ENCODE data around the gene DCAF5.
A peak's percentile ranks its signal among the peaks of the same experiment; 100 is the strongest.
"Not testable (repeated sequence)": the region's sequence is repeated elsewhere in the genome, so short reads cannot be mapped to it uniquely, and the experiment has no call there.

DCAF5 gene

GRCh38 chr14:69152902-69153151 lies at the start of gene DCAF5:
TSS of gene DCAF5 (minus strand) at chr14:69153119. CDS start at chr14:69152978, 141 bp downstream.
- peak; percentile 66 for DNase-seq

- no peak for DNase-seq
Observed at GRCh38 chr14:69199786-69200185, 46.9 kb upstream of the DCAF5 start.

- no peak for DNase-seq
Observed at GRCh38 chr14:69193721-69194120, 40.8 kb upstream of the DCAF5 start.

- DNase-seq = peak; percentile 62
Observed at GRCh38 chr14:69191340-69192111, 38.6 kb upstream of the DCAF5 start, which contains the start of gene EXD2. TSS of gene EXD2 (plus strand) at chr14:69191498. CDS start at chr14:69209471, 17,973 bp downstream.

- no peak for DNase-seq
Observed at GRCh38 chr14:69190191-69190590, 37.3 kb upstream of the DCAF5 start.

- DNase-seq = no peak
Observed at GRCh38 chr14:69183735-69184134, 30.8 kb upstream of the DCAF5 start.

GRCh38 chr14:69182580-69182979 lies 29.7 kb upstream of the DCAF5 start:
- DNase-seq = not testable (repeated sequence)

GRCh38 chr14:69181491-69181890 lies 28.6 kb upstream of the DCAF5 start:
- no peak for DNase-seq

- no peak for DNase-seq
Observed at GRCh38 chr14:69175130-69175529, 22.2 kb upstream of the DCAF5 start.

- DNase-seq = no peak
Observed at GRCh38 chr14:69171569-69171968, 18.6 kb upstream of the DCAF5 start.

- DNase-seq = no peak
Observed at GRCh38 chr14:69170839-69171238, 17.9 kb upstream of the DCAF5 start.

GRCh38 chr14:69165787-69166186 lies 12.9 kb upstream of the DCAF5 start:
- not testable (repeated sequence) for DNase-seq

GRCh38 chr14:69161590-69161989 lies 8.7 kb upstream of the DCAF5 start:
- DNase-seq = no peak

GRCh38 chr14:69156224-69156623 lies 3.3 kb upstream of the DCAF5 start:
- no peak for DNase-seq

GRCh38 chr14:69154779-69155178 lies 1.9 kb upstream of the DCAF5 start:
- no peak for DNase-seq

- DNase-seq = no peak
Observed at GRCh38 chr14:69153873-69154270, 953 bp upstream of the DCAF5 start.

GRCh38 chr14:69153152-69153872 lies 393 bp upstream of the DCAF5 start:
- no peak for DNase-seq

- DNase-seq = no peak
Observed at GRCh38 chr14:69152181-69152901, 578 bp downstream of the DCAF5 start.

GRCh38 chr14:69151458-69152180 lies 1.3 kb downstream of the DCAF5 start:
- DNase-seq = peak; percentile 44

GRCh38 chr14:69149461-69150244 lies 3.3 kb downstream of the DCAF5 start:
- no peak for DNase-seq

- no peak for DNase-seq
Observed at GRCh38 chr14:69142101-69142500, 10.8 kb downstream of the DCAF5 start.

GRCh38 chr14:69141550-69141949 lies 11.4 kb downstream of the DCAF5 start:
- DNase-seq = no peak

Measured in NCI-H446 treated with DMSO at 0.1 percent for 48 hours (cell line).